Omental fat pad (tissue), 4 donors: ENCODE measurements around the gene HS6ST1. TPM values are rescaled to one million over a fixed set of nuclear protein-coding genes. Genes with fewer than 3 reads are reported as not detected.

ENCODE experiments used
- ATAC-seq: fragments of 150-250 bp; one replicate; pipeline ENCODE4 v1.9.1; 2016; ENCODE audit warnings: mild to moderate bottlenecking, moderate library complexity; ENCODE audit not compliant: low FRiP score
- DNase-seq: peaks from one replicate; pipeline ENCODE4 v3.0.0-alpha.2; 2019; ENCODE audit warnings: low spot score
- CTCF ChIP-seq, 3 donors: fragments of 450-650 bp; IDR thresholded peaks; one replicate each; pipeline ENCODE4 v1.5.1; 2016 to 2017; ENCODE audit warnings: antibody characterized with exemption in 3 of 3, mild to moderate bottlenecking in 3 of 3, moderate library complexity in 2 of 3
- total RNA-seq, 4 donors: library from RNA; depleted of rRNA; stranded (reverse); fragments of >200 nt; gene quantifications; one replicate each; pipeline ENCODE4 v1.1.0, GENCODE V29; 2016

Gene HS6ST1
- total RNA-seq, 4 donors from 2014 or later: 17.8 to 28.9 (median 24.3) TPM

- ATAC-seq (no peak), DNase-seq (no peak)
- no peak for TF ChIP-seq CTCF (IDR thresholded peaks at IDR 0.05)
These were observed 18.3 kb downstream of the HS6ST1 start for GRCh38 chr2:128300151-128301020.

- no peak for DNase-seq
These were observed 19.0 kb downstream of the HS6ST1 start for GRCh38 chr2:128299628-128300027.

DNA sequence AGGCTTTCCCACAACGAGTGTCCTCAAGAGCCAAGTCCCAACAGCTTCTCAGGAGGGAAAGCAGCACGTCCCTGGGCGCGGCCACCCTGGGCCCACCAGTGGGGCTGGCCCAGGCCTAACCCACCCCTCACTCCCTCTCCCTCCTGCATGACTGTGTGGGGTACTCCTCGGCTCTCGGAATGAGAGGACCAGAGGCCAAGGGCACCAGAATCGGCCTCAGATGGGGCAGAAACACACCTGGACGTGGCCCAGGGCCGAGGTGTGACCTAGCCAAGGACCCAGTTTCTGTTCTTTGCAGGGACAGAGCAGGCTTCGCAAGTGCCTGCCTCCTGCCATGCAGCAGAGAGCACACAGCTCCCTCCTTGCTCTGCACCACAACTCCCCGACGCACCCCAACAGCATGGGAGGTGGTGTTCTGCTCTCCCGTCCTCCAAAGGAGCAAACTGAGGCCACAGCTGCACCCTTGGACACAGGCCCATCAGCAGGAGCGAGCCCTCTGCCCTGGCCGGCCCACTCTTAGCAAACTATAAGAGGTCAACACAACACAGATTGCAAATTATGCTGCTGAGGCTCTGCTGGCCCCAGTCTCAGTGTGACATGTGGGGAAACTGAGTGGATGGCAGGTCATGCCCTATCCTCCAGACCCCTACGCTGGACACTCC is 19.7 kb downstream of the HS6ST1 start:
- no peak for ATAC-seq
- TF ChIP-seq CTCF (IDR thresholded peaks at IDR 0.05): no peak
- DNase-seq: no peak

More at GRCh38 chr2:128299628-128300027, 19.0 kb downstream of the HS6ST1 start:
- no peak for ATAC-seq
- no peak for TF ChIP-seq CTCF (IDR thresholded peaks at IDR 0.05)

- TF ChIP-seq CTCF (IDR thresholded peaks at IDR 0.05): no peak
- DNase-seq (no peak), ATAC-seq (no peak)
These were observed 20.4 kb downstream of the HS6ST1 start for GRCh38 chr2:128298286-128298685.

- ATAC-seq: no peak
- TF ChIP-seq CTCF (IDR thresholded peaks at IDR 0.05): no peak
- no peak for DNase-seq
These were observed 24.7 kb downstream of the HS6ST1 start for GRCh38 chr2:128293870-128294455.

DNA sequence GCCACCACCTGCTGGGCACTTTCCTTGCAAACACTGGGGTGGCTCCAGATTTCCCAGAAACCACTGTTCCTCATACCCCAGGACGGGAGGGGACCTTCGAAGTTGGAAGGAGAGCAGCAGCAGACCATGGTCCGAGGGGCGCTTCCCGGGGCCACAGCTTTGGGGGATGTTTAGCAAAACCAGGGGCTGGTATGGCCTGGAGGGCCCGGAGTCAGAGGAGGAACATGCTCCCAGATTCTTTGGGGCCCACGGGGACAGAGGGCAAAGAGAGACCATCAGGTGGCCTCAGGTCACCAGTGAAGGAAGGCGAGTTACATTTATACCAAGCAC is 25.3 kb downstream of the HS6ST1 start:
- no peak for TF ChIP-seq CTCF (IDR thresholded peaks at IDR 0.05)
- ATAC-seq: no peak
- no peak for DNase-seq
